Keratinocyte (primary cell): ENCODE data around the gene SLC16A13. TPM values are rescaled to one million over a fixed set of nuclear protein-coding genes. Genes with fewer than 3 reads are reported as not detected.

Source experiments
- DNase-seq: peaks from one replicate; pipeline ENCODE4 v3.0.0-alpha.2; 2011; ENCODE audit warnings: low read depth, missing footprints, low spot score
- FAIRE-seq: peaks from 2 replicates; lab custom pipeline; 2011; peaks lifted over from hg19 to GRCh38; lab: Jason Lieb, UNC
- H2AFZ ChIP-seq: 2 replicates; pipeline ENCODE4 v1.6.0; 2012; ENCODE audit warnings: low read length, control low read depth, inconsistent platforms; ENCODE audit not compliant: control insufficient read depth
- H3K27ac ChIP-seq: 2 replicates; pipeline ENCODE4 v1.5.1; 2011; ENCODE audit warnings: low read length; ENCODE audit not compliant: control insufficient read depth, insufficient read depth
- H3K27me3 ChIP-seq: 3 replicates; pipeline ENCODE4 v1.6.0; 2011; ENCODE audit warnings: low read length; ENCODE audit not compliant: control insufficient read depth, insufficient read depth; ENCODE audit errors: extremely low read depth
- H3K36me3 ChIP-seq, 2 experiments: 2 replicates in 1 of 2; 3 replicates in 1 of 2; pipeline ENCODE4 v1.5.1; 2011; ENCODE audit warnings: low read length in 2 of 2, mild to moderate bottlenecking in 1 of 2; ENCODE audit not compliant: control insufficient read depth in 2 of 2, insufficient read depth in 2 of 2; ENCODE audit errors: extremely low read depth in 1 of 2
- H3K4me1 ChIP-seq: 3 replicates; pipeline ENCODE4 v1.5.1; 2011; ENCODE audit warnings: low read length; ENCODE audit not compliant: control insufficient read depth, insufficient read depth; ENCODE audit errors: extremely low read depth
- H3K4me2 ChIP-seq: 3 replicates; pipeline ENCODE4 v1.6.0; 2011; ENCODE audit warnings: low read depth, low read length; ENCODE audit not compliant: control insufficient read depth, insufficient read depth; ENCODE audit errors: extremely low read depth
- H3K4me3 ChIP-seq, 3 experiments: fragments of 200-600 bp in 1 of 3; sonication (generic) in 1 of 3; 2 replicates in 2 of 3; 3 replicates in 1 of 3; pipeline ENCODE4 v1.5.1; 2011 to 2016; ENCODE audit warnings: low read length in 3 of 3, mild to moderate bottlenecking in 3 of 3, control low read depth in 2 of 3, inconsistent platforms in 1 of 3, low read depth in 1 of 3, mixed read lengths in 1 of 3, mixed run types in 1 of 3, moderate library complexity in 1 of 3; ENCODE audit not compliant: control insufficient read depth in 2 of 3, insufficient read depth in 2 of 3; ENCODE audit errors: extremely low read depth in 1 of 3
- H3K79me2 ChIP-seq: 2 replicates; pipeline ENCODE4 v1.6.0; 2012; ENCODE audit warnings: low read length; ENCODE audit not compliant: control insufficient read depth, insufficient read depth
- H3K9ac ChIP-seq: 3 replicates; pipeline ENCODE4 v1.6.0; 2011; ENCODE audit warnings: low read length; ENCODE audit not compliant: control insufficient read depth, insufficient read depth; ENCODE audit errors: extremely low read depth
- H3K9me1 ChIP-seq: 3 replicates; pipeline ENCODE4 v1.6.0; 2011; ENCODE audit warnings: low read length; ENCODE audit not compliant: control insufficient read depth, insufficient read depth; ENCODE audit errors: extremely low read depth
- H3K9me3 ChIP-seq: 2 replicates; pipeline ENCODE4 v1.5.1; 2012; ENCODE audit warnings: low read depth, low read length; ENCODE audit not compliant: control insufficient read depth
- H4K20me1 ChIP-seq: 3 replicates; pipeline ENCODE4 v1.6.0; 2011; ENCODE audit warnings: low read length; ENCODE audit not compliant: control insufficient read depth, insufficient read depth; ENCODE audit errors: extremely low read depth
- CTCF ChIP-seq, 3 experiments: IDR thresholded peaks in 1 of 3; conservative IDR thresholded peaks in 1 of 3; optimal IDR thresholded peaks in 1 of 3; 2 replicates in 2 of 3; 3 replicates in 1 of 3; pipeline versions ENCODE3 to v1.5.1; 2011; ENCODE audit warnings: low read length in 3 of 3, mild to moderate bottlenecking in 3 of 3, moderate library complexity in 2 of 3, control low read depth in 1 of 3, inconsistent platforms in 1 of 3; ENCODE audit not compliant: insufficient read depth in 2 of 3; ENCODE audit errors: extremely low read depth in 1 of 3
- EZH2 ChIP-seq: IDR thresholded peaks from one replicate; pipeline ENCODE4 v1.6.1; 2012; ENCODE audit warnings: inconsistent platforms, mild to moderate bottlenecking, low read length, moderate library complexity
- dilution Hi-C: fragments of 300-500 bp; cut with MboI; formaldehyde crosslinking; loops from one replicate; pipeline ENCODE4 v1.7.0; 2020; ENCODE audit warnings: low sequenced_read_pairs; ENCODE audit not compliant: extremely low pct_ligation_motif_present
- polyA plus RNA-seq, 5 experiments: library from polyadenylated mRNA; depleted of rRNA in 3 of 5; stranded (reverse) in 3 of 5; stranded (forward) in 1 of 5; unstranded in 1 of 5; fragments of >200 nt; gene quantifications; 1 replicate in 1 of 5; 2 replicates in 3 of 5; 3 replicates in 1 of 5; pipeline versions ENCODE4 v1.2.1 to v1.2.3, GENCODE V29; 2011 to 2012; ENCODE audit warnings: missing spikeins in 2 of 5, low read depth in 1 of 5, low replicate concordance in 1 of 5

Gene SLC16A13
- polyA plus RNA-seq, 1 donor (not counting 4 experiments of a cell fraction or from before 2014, with no cell fraction given), result 2.7 TPM

- no peaks in the 10 kb centered on the region for H4K20me1 ChIP-seq
- TF ChIP-seq CTCF (optimal IDR thresholded peaks at IDR 0.05 in 1 of 3, IDR thresholded peaks at IDR 0.05 in 1 of 3, conservative IDR thresholded peaks at IDR 0.05 in 1 of 3; ENCODE audit: extremely low read depth in 1 of 3, insufficient read depth in 2 of 3, low read length in 3 of 3) (no peak), EZH2 (no peak)
- no peaks in the 10 kb centered on the region for H3K4me1 ChIP-seq
- H3K4me2 ChIP-seq, result no peak overlapping the region
- FAIRE-seq, result no peak
- no peak overlapping the region for H3K4me3 ChIP-seq
- H3K9ac ChIP-seq, result no peak overlapping the region
- dilution Hi-C loops, result no loop called here
- H3K9me1 ChIP-seq, result no peaks in the 10 kb centered on the region
- no peak overlapping the region for H3K27ac ChIP-seq
- no peak overlapping the region for H2AFZ ChIP-seq
- H3K79me2 ChIP-seq, result no peaks in the 10 kb centered on the region
- peaks cover 2% of the 10 kb centered on the region for H3K9me3 ChIP-seq
- DNase-seq, result no peak
- H3K36me3 ChIP-seq, result no peaks in the 10 kb centered on the region
- H3K27me3 ChIP-seq, result peaks cover 9% of the 10 kb centered on the region
Measured at GRCh38 chr17:7072406-7072805, 36.6 kb downstream of the SLC16A13 start.

- H3K36me3 ChIP-seq, result no peaks in the 10 kb centered on the region
- no peak for FAIRE-seq
- DNase-seq, result no peak
Measured at GRCh38 chr17:7074931-7075330, 39.1 kb downstream of the SLC16A13 start.

More at GRCh38 chr17:7074931-7075330, 39.1 kb downstream of the SLC16A13 start:
- no peaks in the 10 kb centered on the region for H3K9me1 ChIP-seq
- H3K27ac ChIP-seq, result no peak overlapping the region
- H3K4me3 ChIP-seq, result no peak overlapping the region
- dilution Hi-C loops, result no loop called here
- H3K79me2 ChIP-seq, result no peaks in the 10 kb centered on the region
- no peak overlapping the region for H2AFZ ChIP-seq
- no peak overlapping the region for H3K9ac ChIP-seq
- TF ChIP-seq CTCF (optimal IDR thresholded peaks at IDR 0.05 in 1 of 3, IDR thresholded peaks at IDR 0.05 in 1 of 3, conservative IDR thresholded peaks at IDR 0.05 in 1 of 3; ENCODE audit: extremely low read depth in 1 of 3, insufficient read depth in 2 of 3, low read length in 3 of 3) (no peak), EZH2 (no peak)
- no peaks in the 10 kb centered on the region for H3K9me3 ChIP-seq
- H3K27me3 ChIP-seq, result peaks cover 12% of the 10 kb centered on the region
- no peak overlapping the region for H3K4me2 ChIP-seq
- H4K20me1 ChIP-seq, result no peaks in the 10 kb centered on the region
- H3K4me1 ChIP-seq, result no peaks in the 10 kb centered on the region
